Endothelial cell of umbilical vein (primary cell): ENCODE measurements around the gene ITGB2. TPM values are rescaled to one million over a fixed set of nuclear protein-coding genes. Genes with fewer than 3 reads are reported as not detected.

ENCODE experiments used
- BruUV-seq: library from RNA; stranded (reverse); fragments of 400-500 nt; replicated peaks from 2 replicates; lab custom pipeline; 2021; lab: Mats Ljungman, UMichigan
- CTCF ChIA-PET: fragments of 300-600, 350-600 bp; sonication (Branson Sonifier 250); formaldehyde crosslinking; loops from one replicate; lab custom pipeline; 2021; ENCODE audit warnings: antibody characterized with exemption, inconsistent platforms; lab: Charles Lee
- POLR2A ChIA-PET: fragments of 300-600, 350-600 bp; sonication (Branson Sonifier 250); formaldehyde crosslinking; loops from one replicate; lab custom pipeline; 2021; ENCODE audit warnings: antibody characterized with exemption, inconsistent platforms; lab: Charles Lee
- DNase-seq: peaks from one replicate; pipeline ENCODE4 v3.0.0-alpha.2; 2011; ENCODE audit warnings: low read depth, low spot score
- FAIRE-seq: peaks from 2 replicates; lab custom pipeline; 2011; peaks lifted over from hg19 to GRCh38; lab: Jason Lieb, UNC
- H2AFZ ChIP-seq: 2 replicates; pipeline ENCODE4 v1.6.0; 2012; ENCODE audit warnings: low read depth, low read length, control low read depth, inconsistent platforms
- H3K27ac ChIP-seq: 2 replicates; pipeline ENCODE4 v1.5.1; 2011; ENCODE audit warnings: low read depth, mild to moderate bottlenecking, control low read depth, low read length, moderate library complexity; ENCODE audit not compliant: insufficient read depth
- H3K27me3 ChIP-seq, 2 experiments: 2 replicates each; pipeline versions ENCODE4 v1.6.0 to v1.6.1; 2011; ENCODE audit warnings: low read length in 2 of 2, mixed read lengths in 1 of 2; ENCODE audit not compliant: control insufficient read depth in 2 of 2, insufficient read depth in 2 of 2
- H3K36me3 ChIP-seq, 2 experiments: 2 replicates in 1 of 2; 3 replicates in 1 of 2; pipeline ENCODE4 v1.5.1; 2011; ENCODE audit warnings: low read length in 2 of 2, mild to moderate bottlenecking in 1 of 2, moderate library complexity in 1 of 2; ENCODE audit not compliant: control insufficient read depth in 2 of 2, insufficient read depth in 2 of 2; ENCODE audit errors: extremely low read depth in 1 of 2
- H3K4me1 ChIP-seq: 3 replicates; pipeline ENCODE4 v1.5.1; 2011; ENCODE audit warnings: mild to moderate bottlenecking, low read length; ENCODE audit not compliant: control insufficient read depth, insufficient read depth; ENCODE audit errors: extremely low read depth
- H3K4me2 ChIP-seq: 2 replicates; pipeline ENCODE4 v1.6.1; 2011; ENCODE audit warnings: low read length, control low read depth, mixed read lengths; ENCODE audit not compliant: insufficient read depth
- H3K4me3 ChIP-seq, 3 experiments: fragments of 200-600 bp in 1 of 3; sonication (generic), shearing (Covaris generic) in 1 of 3; replicated peaks in 1 of 3; 2 replicates each; pipeline ENCODE4 v1.5.1; 2011 to 2016; ENCODE audit warnings: control low read depth in 3 of 3, low read length in 3 of 3, mild to moderate bottlenecking in 2 of 3, inconsistent platforms in 1 of 3, low read depth in 1 of 3, moderate library complexity in 1 of 3; ENCODE audit not compliant: insufficient read depth in 1 of 3
- H3K79me2 ChIP-seq: 2 replicates; pipeline ENCODE4 v1.6.0; 2012; ENCODE audit warnings: low read length, inconsistent platforms; ENCODE audit not compliant: control insufficient read depth, insufficient read depth
- H3K9ac ChIP-seq: replicated peaks from 2 replicates; pipeline ENCODE3; 2011; ENCODE audit warnings: low read length, control low read depth; ENCODE audit not compliant: insufficient read depth; ENCODE audit errors: extremely low read depth
- H3K9me1 ChIP-seq: replicated peaks from 3 replicates; pipeline ENCODE4 v1.6.0; 2011; ENCODE audit warnings: mild to moderate bottlenecking, low read length; ENCODE audit not compliant: control insufficient read depth, insufficient read depth; ENCODE audit errors: extremely low read depth
- H3K9me3 ChIP-seq: replicated peaks from 2 replicates; pipeline ENCODE4 v1.5.1; 2012; ENCODE audit warnings: low read length, inconsistent platforms; ENCODE audit not compliant: control insufficient read depth, insufficient read depth
- H4K20me1 ChIP-seq: replicated peaks from 2 replicates; pipeline ENCODE3; 2011; ENCODE audit warnings: mild to moderate bottlenecking, low read length; ENCODE audit not compliant: control insufficient read depth, insufficient read depth; ENCODE audit errors: extremely low read depth
- CTCF ChIP-seq, 2 donors: IDR thresholded peaks; 1 replicate in 1 of 2; 2 replicates in 1 of 2; pipeline ENCODE4 v1.5.1; 2011; ENCODE audit warnings: low read length in 2 of 2, mild to moderate bottlenecking in 2 of 2, moderate library complexity in 2 of 2, control low read depth in 1 of 2, inconsistent platforms in 1 of 2, low read depth in 1 of 2; ENCODE audit not compliant: insufficient read depth in 1 of 2; ENCODE audit errors: extremely low read depth in 1 of 2
- EZH2 ChIP-seq: IDR thresholded peaks from 2 replicates; pipeline ENCODE4 v1.6.1; 2012; ENCODE audit warnings: borderline replicate concordance, low read depth, mild to moderate bottlenecking, moderate library complexity, low read length, inconsistent platforms; ENCODE audit not compliant: severe bottlenecking
- FOS ChIP-seq: IDR thresholded peaks from 2 replicates; pipeline ENCODE4 v1.6.1; 2011; ENCODE audit warnings: mild to moderate bottlenecking, low read length, moderate library complexity, borderline replicate concordance; ENCODE audit not compliant: insufficient read depth
- GATA2 ChIP-seq: IDR thresholded peaks from 2 replicates; pipeline ENCODE4 v1.7.0; 2011; ENCODE audit warnings: low read depth, mild to moderate bottlenecking, moderate library complexity, mixed read lengths, low read length; ENCODE audit not compliant: insufficient read length, insufficient read depth
- JUN ChIP-seq: IDR thresholded peaks from 2 replicates; pipeline ENCODE4 v1.6.1; 2011; ENCODE audit warnings: borderline replicate concordance, low read depth; ENCODE audit not compliant: insufficient read length, insufficient read depth
- MAX ChIP-seq: IDR thresholded peaks from 2 replicates; pipeline ENCODE4 v1.6.1; 2011; ENCODE audit not compliant: insufficient read depth, insufficient read length
- MYC ChIP-seq: IDR thresholded peaks from one replicate; pipeline ENCODE4 v1.6.1; 2011; ENCODE audit warnings: mild to moderate bottlenecking, low read depth, low read length
- POLR2A ChIP-seq: IDR thresholded peaks from 2 replicates; pipeline ENCODE4 v1.6.1; 2012; ENCODE audit warnings: low read depth, mild to moderate bottlenecking, control low read depth, low read length
- POLR2AphosphoS5 ChIP-seq: IDR thresholded peaks from 2 replicates; pipeline ENCODE4 v1.6.1; 2012; ENCODE audit warnings: low read depth, mild to moderate bottlenecking, control low read depth, low read length, moderate library complexity; ENCODE audit not compliant: insufficient read depth
- dilution Hi-C: fragments of 300-500 bp; cut with MboI; formaldehyde crosslinking; loops from one replicate; pipeline ENCODE4 v1.15.0; 2019; ENCODE audit warnings: low sequenced_read_pairs; ENCODE audit not compliant: extremely low pct_ligation_motif_present
- intact Hi-C: fragments of 100-400 bp; cut with micrococcal nuclease; formaldehyde crosslinking; loops from one replicate; pipeline ENCODE4 v1.10.0; 2022
- polyA plus RNA-seq, 4 experiments: library from polyadenylated mRNA; depleted of rRNA in 3 of 4; stranded (reverse) in 3 of 4; unstranded in 1 of 4; fragments of >200 nt; gene quantifications; 2 replicates each; pipeline versions ENCODE4 v1.2.1 to v1.2.3, GENCODE V29; 2011 to 2012; ENCODE audit warnings: missing spikeins in 1 of 4
- total RNA-seq: library from RNA; stranded (reverse); gene quantifications from 2 replicates; pipeline ENCODE4 v1.2.3, GENCODE V29; 2021

Gene ITGB2
- total and polyA plus RNA-seq, 2 donors (not counting 3 experiments of a cell fraction or from before 2014, with no cell fraction given), result 0.39 to 0.91 TPM

GRCh38 chr21:44838039-44838895, 82.4 kb downstream of the ITGB2 start:
- Histone ChIP-seq H3K27ac (no peak overlapping the region), H3K36me3 (no peaks in the 10 kb centered on the region), H3K9me1 (no peaks in the 10 kb centered on the region), H3K9ac (no peak overlapping the region), H3K9me3 (no peaks in the 10 kb centered on the region), H4K20me1 (no peaks in the 10 kb centered on the region), H2AFZ (no peak overlapping the region), H3K4me3 (no peak overlapping the region), H3K27me3 (peaks cover 0 to 2% of the 10 kb centered on the region in 2 experiments), H3K4me2 (no peak overlapping the region), H3K4me1 (no peaks in the 10 kb centered on the region), H3K79me2 (no peaks in the 10 kb centered on the region)
- DNase-seq (no peak), FAIRE-seq (no peak)
- POLR2A ChIA-PET, result no interaction called here
- dilution Hi-C loops, result no loop called here
- intact Hi-C loops, result no loop called here
- BruUV-seq, result no TSS peak
- TF ChIP-seq POLR2AphosphoS5 (no peak), MAX (no peak), POLR2A (no peak), JUN (no peak), GATA2 (no peak), CTCF (IDR thresholded peaks at IDR 0.05; ENCODE audit: extremely low read depth in 1 of 2, insufficient read depth in 1 of 2, low read depth in 1 of 2, low read length in 2 of 2) (no peak), EZH2 (no peak), MYC (no peak), FOS (no peak)
- CTCF ChIA-PET, result no interaction called here
